HG03460 (cell line): ENCODE measurements around the gene SEC24A.
"Not testable (repeated sequence)": the region's sequence is repeated elsewhere in the genome, so short reads cannot be mapped to it uniquely, and the experiment has no call there.

ENCODE experiments used
- ATAC-seq: cut with Tn5 transposase; IDR thresholded peaks from one replicate; pipeline ENCODE4 v1.9.1; 2021; ENCODE audit not compliant: unreplicated experiment

The SEC24A gene

DNA sequence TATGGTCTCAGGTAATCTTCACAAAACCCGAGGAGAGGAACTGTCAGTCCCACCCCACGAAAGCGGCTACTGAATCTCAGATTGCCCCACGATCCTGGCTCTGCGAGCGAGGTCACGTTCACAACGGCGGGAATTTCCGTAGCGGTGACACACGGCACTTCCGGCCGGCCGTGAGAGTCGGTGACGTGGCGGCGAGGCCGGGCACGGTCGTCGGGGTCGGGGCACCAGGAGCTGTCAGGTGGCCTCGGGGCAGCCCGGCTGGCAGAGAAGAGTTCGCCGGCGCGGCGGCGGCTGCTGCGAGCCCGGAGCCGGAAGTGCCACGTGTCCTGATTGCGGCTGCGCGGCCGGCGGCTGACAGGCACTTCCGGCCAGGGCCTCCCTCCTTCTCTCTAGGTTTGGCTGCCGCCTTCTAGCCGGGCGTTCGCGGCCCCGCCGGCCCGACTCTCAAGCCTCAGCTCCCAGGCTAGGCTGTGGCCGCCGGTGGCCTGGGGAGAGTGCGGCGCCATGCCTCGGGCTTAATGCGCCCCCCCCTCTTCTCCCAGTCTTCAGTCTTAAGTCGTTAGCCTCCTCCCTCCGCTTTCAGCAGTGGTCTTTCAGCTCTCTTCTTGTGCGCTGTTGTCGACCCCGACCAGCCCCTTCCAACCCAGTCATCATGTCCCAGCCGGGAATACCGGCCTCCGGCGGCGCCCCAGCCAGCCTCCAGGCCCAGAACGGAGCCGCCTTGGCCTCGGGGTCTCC lies at the start of gene SEC24A:
SEC24A (plus strand) TSS at position 361 of the 738 bp plus-strand sequence; CDS start at position 653, 292 bp downstream.
- peak; percentile 70 for ATAC-seq

DNA sequence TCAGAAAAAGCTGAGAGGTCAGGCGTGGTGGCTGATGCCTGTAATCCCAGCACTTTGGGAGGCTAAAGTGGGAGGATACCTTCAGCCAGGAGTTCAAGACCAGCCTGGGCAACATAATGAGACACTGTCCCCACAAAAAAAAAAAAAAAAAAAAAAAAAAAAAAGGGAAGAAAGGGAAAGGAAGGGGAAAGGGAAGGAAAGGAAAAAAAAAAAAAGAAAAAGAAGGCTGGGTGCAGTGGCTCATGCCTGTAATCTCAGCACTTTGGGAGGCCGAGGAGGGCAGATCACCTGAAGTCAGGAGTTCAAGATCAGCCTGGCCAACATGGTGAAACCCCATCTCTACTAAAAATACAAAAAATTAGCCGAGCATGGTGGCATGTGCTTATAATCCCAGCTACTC lies 48.8 kb upstream of the SEC24A start:
- not testable (repeated sequence) for ATAC-seq

DNA sequence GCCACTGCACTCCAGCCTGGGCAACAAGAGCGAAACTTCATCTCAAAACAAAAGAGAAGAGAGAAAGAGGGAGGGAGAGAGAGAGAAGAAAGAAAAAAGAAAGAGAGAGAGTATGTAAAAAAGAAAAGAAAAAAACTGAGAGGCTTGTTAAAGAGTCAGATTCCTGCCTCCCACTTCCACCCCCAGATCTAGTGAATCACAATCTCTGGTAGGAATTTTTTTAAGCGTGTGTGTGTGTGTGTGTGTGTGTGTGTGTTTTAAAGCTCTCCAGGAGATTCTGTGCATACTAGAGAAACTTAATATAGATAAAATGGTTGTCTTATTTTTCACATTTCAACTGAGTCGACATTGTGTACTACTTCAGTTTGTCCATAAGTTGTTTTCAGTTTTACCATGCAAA lies 48.0 kb upstream of the SEC24A start:
- ATAC-seq = no peak

DNA sequence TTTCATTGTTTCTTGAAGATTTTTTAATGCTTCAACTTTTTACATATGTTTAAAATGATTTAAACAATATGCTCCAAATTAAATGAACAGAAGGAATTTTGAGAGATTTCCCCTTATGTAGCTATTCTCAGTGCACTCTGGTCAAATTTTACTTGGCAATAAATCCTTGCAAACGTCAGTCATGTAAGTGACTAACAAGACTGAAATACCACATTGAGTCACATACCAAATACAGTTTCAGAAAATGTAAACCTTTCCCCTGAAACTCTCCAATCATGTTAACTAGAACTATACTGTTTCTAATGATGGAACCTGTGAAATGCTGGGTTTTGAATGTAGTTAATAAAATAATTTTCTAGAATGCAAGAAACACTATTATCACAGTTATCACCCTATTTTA lies 45.5 kb upstream of the SEC24A start:
- ATAC-seq = no peak

DNA sequence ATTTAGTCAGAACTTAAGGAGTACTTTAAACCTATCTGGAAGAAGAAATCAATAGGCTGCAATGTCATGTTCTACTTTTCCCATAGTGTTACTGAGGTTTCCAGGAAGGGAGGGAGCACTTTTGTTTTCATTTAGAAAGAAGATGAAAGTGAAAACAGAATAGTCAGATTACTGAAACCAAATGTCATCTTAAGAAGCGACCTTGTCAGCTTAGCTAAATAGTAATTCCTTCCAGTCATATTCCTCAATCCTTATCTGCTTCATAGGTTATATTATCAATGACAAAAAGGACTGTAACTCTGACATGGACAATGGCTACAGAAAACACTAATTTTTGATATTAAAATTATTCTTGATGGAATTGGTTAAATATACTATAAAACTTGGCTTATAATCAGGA lies 43.7 kb upstream of the SEC24A start:
- no peak for ATAC-seq

DNA sequence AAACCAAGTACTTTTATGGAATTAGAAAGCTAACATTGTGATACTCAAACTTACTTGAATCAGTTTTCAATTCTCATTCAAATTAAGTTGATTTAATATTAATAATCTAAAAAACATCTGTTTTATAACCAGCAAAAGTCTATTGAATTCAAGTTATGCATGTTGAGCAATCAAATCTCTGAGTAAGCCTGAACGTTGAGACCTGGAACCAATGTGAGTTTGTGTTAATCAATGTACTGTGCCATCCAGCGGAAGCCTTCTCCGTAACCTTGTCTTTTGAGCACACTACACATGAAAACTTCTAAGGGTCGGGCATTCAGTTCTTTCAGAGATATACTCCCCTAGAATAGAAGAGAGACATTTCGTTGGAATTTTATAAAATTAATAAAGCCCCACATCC lies 41.9 kb upstream of the SEC24A start:
- no peak for ATAC-seq

DNA sequence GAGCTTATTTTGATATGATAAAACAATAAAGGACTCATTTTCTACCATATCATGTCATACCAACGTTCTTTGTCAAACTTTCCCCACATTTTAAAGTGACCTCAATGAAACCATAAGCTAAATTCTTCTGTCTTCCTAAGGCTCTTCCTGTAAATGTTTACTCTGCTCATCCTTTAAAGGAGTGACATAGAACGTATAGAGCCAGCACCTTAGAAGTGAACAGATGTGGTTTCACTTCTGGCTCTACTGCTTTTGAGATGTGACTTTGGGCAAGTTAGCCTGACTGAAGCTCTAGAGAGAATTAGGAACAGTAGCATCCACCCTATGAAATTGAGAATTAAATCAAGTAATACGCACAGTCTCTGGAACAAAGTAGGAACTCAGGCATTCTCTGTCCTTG lies 40.0 kb upstream of the SEC24A start:
- ATAC-seq = no peak

DNA sequence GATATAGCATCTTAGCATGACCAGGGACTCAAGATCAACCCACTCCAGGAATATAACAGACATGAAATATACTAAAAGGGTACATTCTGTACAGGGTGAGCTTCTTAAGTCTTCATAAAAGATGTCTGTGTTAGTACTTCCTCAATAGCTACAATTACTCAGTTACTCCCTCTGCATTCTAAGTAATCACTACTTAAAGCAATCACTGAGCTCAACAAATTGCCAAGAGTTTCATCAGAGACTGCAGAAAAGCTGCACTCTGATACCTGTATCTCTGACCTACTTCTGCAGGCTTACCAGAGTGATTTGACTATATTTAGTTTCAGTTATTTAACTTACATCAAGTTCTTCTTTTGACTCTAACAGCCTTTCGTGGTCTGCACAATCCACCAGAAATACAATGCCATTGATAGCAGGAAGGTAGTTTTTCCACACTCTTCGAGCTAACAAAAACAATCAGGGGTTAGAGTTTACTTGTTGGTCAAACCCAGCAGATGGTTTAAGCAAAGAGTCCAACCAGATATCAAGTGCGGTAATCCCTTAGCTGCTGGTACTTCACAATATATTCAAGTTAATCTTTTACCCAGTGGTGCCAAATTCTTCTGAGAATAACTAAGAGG lies 39.2 kb upstream of the SEC24A start:
- ATAC-seq = peak; percentile 58

DNA sequence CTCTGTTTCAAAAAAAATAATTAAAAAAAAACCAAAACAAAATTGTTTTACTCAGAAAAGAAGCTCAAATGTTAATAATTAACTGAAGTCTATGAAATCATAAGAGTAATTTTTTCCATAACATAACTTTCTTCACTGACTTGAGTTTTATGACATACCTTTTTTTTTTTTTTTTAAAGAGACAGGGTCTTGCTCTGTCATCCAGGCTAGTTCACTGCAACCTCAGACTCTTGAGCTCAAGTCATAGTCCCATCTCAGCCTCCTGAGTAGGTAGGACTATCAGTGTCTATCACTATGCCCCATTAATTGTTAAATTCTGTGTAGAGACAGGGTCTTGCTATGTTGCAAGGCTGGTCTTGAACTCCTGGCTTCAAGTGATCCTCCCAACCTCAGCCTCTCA lies 37.9 kb upstream of the SEC24A start:
- ATAC-seq = no peak

DNA sequence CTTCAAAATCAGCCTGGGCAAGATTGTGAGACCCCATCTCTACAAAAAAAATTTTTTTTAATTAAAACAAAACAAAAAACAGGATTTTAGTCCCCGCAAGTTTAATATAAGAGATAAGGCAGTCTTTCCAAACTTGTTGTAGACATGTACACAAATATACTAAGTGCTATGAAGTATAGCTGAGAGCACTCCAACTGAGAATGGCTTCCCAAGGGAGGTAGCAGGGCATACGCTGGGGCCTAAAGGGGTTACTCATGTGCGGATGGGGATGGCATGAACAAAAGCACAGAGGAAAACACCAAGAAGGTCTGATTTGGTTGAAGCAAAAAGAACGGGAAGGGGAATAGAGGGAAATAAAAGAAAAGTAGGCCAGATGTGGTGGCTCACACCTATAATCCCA lies 37.1 kb upstream of the SEC24A start:
- ATAC-seq = no peak

DNA sequence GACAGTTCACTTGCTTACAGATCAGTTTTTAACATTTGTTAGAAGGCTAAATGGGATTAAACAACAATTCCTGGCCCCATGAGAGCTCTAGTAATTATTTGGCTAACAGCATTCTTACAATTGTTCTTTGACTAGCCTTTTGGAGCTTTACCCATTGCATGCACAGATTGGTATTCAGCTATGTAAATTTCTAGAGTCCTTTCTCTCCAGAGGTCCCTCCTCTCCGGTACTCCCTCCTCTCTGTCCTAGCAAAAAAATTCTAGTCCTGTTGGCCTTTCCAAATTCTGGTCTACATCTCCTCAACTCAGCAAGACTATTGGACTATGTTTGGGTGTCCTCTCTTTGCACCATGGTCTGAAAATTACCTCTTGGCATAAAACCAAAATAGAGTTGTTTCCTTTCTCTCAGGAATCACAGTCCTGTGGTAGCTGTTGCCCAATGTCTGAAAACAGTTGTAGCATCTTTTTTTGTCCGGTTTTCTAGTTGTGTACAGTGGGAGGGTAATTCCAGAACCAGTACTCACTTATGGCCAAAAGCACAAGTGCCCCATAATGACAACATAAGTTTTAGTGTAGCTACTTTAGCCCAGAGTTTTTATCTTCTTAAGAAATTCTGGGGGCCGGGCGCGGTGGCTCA lies 34.0 kb upstream of the SEC24A start:
- ATAC-seq = no peak

DNA sequence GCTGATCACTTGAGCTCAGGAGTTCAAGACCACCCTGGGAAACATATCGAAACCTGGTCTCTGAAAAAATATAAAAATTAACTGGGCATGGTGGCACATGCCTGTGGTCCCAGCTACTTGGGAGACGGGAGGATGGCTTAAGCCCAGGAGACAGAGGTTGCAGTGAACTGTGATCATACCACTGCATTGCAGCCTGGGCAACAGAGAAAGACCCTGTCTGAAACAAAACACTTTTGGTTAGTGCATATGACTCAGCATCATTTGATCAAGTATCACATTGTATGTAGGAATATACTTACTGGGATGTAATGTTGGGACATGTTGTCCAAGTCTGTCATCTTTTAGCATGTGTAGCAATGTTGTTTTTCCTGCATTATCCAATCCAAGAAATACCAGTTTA lies 28.0 kb upstream of the SEC24A start:
- ATAC-seq = no peak

DNA sequence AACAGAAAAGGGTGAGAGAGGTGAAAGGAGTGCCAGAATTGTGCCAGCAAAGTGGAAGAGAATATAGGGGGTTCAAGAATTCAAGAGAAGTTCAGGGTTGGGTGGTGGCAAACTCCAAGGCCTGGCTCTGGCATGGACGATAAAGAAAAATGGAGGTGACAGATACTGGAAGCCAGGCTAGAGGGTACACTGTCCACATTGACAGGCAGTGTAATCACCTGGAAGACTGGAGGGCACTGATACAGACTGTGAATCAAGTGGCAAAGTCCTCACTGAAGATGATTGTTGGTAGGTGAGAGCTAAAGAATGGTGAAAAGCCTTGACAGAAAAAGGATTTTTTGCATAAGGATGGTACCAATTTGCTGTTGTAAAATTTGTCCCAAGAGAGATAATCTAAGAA lies 23.0 kb upstream of the SEC24A start:
- ATAC-seq = no peak

DNA sequence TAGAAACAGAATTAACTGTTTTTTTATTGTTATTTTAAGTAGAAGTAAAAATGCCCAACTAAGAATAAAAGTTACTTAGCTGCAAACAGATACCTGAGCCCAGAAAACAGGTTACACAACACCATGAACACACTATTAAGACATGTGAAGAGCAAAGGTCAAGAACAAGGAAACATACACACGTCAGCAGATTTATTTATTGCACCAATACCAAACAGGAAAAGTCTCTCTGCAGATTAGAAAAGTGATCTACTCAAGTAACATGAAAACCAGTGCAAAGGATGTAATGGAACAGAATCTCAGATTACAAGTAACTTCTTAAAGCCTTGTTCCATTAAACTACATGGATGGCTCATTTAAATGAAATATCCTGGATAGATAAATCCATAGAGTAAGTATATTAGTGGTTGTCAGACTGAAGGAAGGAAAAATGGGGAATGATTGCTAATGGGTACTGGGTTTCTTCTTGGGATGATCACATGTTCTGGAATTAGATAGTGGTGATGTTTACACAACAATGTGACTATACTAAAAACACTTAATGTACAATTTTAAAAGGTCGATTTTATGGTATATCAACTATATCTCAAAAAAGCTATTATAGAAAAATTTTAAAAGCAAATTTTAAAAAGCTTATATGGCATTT lies 22.1 kb upstream of the SEC24A start:
- no peak for ATAC-seq

DNA sequence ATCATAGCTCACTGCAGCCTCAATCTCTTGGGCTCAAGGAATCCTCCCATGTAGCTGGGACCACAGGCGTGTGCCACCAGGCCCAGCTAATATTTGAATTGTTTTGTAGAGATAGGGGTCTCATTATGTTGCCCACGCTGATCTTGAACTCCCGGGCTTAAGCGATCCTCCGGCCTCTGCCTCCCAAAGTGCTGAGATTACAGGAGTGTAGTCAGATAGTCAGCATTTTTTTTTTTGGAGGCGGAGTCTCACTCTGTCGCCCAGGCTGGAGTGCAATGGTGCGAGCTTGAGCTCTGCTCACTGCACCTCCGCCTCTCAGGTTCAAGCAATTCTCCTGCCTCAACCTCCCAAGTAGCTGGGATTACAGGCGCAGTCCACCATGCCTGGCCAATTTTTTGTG lies 14.4 kb upstream of the SEC24A start:
- ATAC-seq = no peak

DNA sequence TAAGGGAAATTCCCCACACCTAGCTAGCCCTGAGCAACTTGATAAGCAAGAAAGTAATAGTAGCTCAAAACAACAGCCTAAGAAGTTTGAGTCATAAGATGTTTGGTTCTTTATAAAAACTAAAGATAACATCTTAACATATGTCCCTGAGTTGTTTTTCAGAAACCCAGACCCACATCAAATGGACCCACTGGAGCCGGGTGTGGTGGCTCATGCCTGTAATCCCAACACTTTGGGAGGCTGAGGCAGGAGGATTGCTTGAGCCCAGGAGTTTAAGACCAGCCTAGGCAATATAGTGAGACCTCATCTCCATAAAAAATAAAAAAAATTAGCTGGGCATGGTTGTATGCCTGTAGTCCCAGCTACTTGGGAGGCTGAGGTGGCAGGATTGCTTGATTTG lies 13.2 kb upstream of the SEC24A start:
- ATAC-seq = not testable (repeated sequence)

DNA sequence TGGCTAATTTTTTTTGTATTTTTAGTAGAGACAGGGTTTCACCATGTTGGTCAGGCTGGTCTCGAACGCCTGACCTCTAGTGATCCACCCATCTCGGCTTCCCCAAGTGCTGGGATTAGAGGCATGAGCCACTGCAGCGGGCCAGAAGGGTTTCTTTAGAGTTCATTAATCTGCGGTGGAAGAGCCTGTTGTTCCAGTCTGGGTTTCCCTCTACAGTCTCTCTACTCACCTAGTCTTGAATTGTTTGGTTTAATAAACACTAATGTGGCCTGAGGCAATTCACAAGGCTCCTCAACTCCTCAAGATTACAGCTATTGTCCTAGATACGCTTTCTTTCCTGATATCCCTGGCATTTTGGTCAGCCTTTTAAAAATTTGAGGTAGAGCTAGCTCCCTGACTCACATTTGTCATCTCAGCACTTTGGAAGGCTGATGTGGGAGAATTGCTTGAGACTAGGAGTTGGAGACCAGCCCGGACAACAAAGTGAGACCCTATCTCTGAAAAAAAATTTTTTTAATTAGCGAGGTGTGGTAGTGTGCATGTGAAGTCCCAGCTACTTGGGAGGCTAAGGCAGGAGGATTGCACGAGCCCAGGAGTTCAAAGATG lies 11.4 kb upstream of the SEC24A start:
- ATAC-seq = no peak

DNA sequence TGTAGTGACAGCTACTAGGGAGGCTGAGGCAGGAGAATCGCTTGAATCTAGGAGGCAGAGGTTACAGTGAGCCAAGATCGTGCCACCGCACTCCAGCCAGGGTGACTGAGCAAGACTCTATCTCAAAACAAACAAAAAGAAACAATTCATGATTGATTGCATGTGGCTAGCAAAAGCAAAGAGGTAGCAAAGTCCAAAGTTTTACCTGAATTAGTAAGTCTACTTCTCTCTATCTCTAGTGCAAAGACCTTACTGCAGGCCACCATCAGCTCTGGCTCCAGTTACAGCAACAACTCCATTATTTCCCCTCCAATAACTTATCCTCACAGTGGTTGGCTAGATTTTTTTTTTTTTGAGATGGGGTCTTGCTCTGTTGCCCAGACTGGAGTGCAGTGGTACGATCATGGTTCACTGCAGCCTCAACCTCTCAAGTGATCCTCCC lies 9.8 kb upstream of the SEC24A start:
- ATAC-seq = no peak

DNA sequence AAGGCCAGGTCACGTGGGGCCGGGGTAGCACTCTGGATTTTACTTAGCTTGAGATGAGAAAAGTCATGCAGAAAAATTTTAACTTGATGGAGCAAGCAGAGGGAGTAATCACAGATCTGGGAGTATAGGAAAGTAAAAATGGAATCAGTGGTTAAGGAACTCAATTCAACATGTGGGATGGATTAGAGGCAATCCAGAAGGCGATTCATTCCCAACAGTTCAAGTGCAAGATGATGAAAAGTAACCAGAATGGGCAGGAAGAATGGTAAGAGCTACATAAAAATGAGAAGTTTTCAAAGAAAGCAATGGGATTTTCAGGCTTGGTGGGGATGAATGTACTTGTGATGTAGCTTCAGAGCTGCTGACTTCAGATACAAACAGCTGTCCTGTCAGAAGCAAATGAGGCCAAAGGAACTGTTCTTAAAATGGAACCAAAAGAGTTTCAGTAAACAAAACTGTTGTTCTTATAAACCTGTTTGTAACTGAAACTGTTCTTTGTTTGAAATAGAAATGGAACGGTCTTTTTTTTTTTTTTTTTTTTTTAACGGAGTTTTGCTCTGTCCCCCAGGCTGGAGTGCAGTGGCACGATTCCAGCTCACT lies 5.6 kb upstream of the SEC24A start:
- ATAC-seq = no peak

DNA sequence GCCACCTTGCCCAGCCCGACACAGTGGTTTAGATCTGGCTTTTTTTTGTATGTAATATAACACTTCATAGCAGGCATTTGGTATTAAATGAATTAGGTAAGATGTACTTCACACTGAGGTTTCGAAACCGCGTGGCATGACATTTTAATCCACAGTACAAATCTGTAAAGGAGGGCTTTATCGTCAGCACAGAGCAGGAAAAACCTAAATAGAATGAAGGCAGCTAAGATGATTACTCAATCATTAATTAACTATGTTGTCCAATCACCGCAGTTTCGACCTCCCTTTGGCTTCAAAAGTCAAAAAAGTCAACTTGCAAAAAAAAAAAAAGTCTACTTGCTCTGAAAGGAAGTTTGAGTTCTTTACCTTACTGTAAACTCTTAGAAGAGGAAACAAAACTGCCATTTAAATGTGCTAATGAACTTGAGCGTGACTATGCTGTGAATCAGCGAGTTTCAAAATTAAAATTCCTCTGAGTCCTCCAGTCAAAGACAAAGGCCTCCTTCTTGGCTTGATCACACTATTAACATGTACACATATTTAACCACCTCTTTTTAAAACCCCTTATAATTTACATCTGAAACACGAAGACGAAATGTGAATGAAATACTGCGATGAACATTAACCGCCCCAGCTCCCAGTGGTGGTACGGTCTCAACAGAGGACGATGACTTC lies 698 bp upstream of the SEC24A start:
- peak; percentile 42 for ATAC-seq
